CD4-positive, alpha-beta memory T cell (primary cell): ENCODE measurements around the gene PPA2. TPM values are rescaled to one million over a fixed set of nuclear protein-coding genes. Genes with fewer than 3 reads are reported as not detected.

Experiments used
- CTCF ChIA-PET: fragments of 350-600 bp; sonication (Branson Sonifier 250); formaldehyde crosslinking; loops from one replicate; lab custom pipeline; 2021; ENCODE audit warnings: inconsistent platforms; ENCODE audit not compliant: partially characterized antibody; lab: Charles Lee
- POLR2A ChIA-PET: fragments of 350-600 bp; sonication (Branson Sonifier 250); formaldehyde crosslinking; loops from one replicate; lab custom pipeline; 2021; ENCODE audit not compliant: partially characterized antibody; lab: Charles Lee
- DNase-seq, 5 donors: peaks; one replicate each; pipeline versions ENCODE4 v3.0.0 to v3.0.0-alpha.2; 2020 to 2022; ENCODE audit warnings: mixed read lengths in 1 of 5
- H3K27ac ChIP-seq: one replicate; pipeline ENCODE4 v1.7.0; 2013; ENCODE audit warnings: low read depth, low read length
- H3K27me3 ChIP-seq: 2 replicates; pipeline ENCODE4 v1.7.0; 2013; ENCODE audit warnings: mild to moderate bottlenecking, low read length, moderate library complexity; ENCODE audit not compliant: insufficient read depth
- H3K36me3 ChIP-seq: 2 replicates; pipeline ENCODE4 v1.7.0; 2013; ENCODE audit warnings: mild to moderate bottlenecking, low read length, moderate library complexity; ENCODE audit not compliant: insufficient read depth
- H3K4me1 ChIP-seq: 2 replicates; pipeline ENCODE4 v1.7.0; 2013; ENCODE audit warnings: mild to moderate bottlenecking, low read length, moderate library complexity; ENCODE audit not compliant: insufficient read depth
- H3K4me3 ChIP-seq, 2 donors: one replicate each; pipeline ENCODE4 v1.7.0; 2013; ENCODE audit warnings: low read length in 2 of 2, mild to moderate bottlenecking in 1 of 2
- H3K9me3 ChIP-seq, 2 donors: one replicate each; pipeline ENCODE4 v1.7.0; 2013; ENCODE audit warnings: low read length in 2 of 2, control low read depth in 1 of 2; ENCODE audit not compliant: control insufficient read depth in 1 of 2
- H3K27ac Mint-ChIP-seq, 7 donors: one replicate each; pipeline ENCODE4 v1.8.0; 2020 to 2021; ENCODE audit warnings: mixed read lengths in 7 of 7, mild to moderate bottlenecking in 6 of 7, inconsistent platforms in 3 of 7, moderate library complexity in 3 of 7
- H3K27me3 Mint-ChIP-seq, 2 donors: one replicate each; pipeline ENCODE4 v1.8.0; 2020 to 2021; ENCODE audit warnings: mixed read lengths in 2 of 2
- H3K36me3 Mint-ChIP-seq, 2 donors: one replicate each; pipeline ENCODE4 v1.8.0; 2020 to 2021; ENCODE audit warnings: mixed read lengths in 2 of 2, inconsistent platforms in 1 of 2, mild to moderate bottlenecking in 1 of 2
- H3K4me1 Mint-ChIP-seq, 4 donors: one replicate each; pipeline ENCODE4 v1.8.0; 2020 to 2021; ENCODE audit warnings: mixed read lengths in 4 of 4, mild to moderate bottlenecking in 1 of 4
- H3K4me3 Mint-ChIP-seq, 8 donors: one replicate each; pipeline ENCODE4 v1.8.0; 2020 to 2021; ENCODE audit warnings: mixed read lengths in 8 of 8, mild to moderate bottlenecking in 7 of 8, moderate library complexity in 6 of 8, inconsistent platforms in 3 of 8
- H3K9me3 Mint-ChIP-seq, 8 donors: one replicate each; pipeline ENCODE4 v1.8.0; 2020 to 2021; ENCODE audit warnings: mixed read lengths in 8 of 8, mild to moderate bottlenecking in 5 of 8, inconsistent platforms in 3 of 8, moderate library complexity in 1 of 8
- intact Hi-C: fragments of 100-400 bp; cut with micrococcal nuclease; formaldehyde crosslinking; loops from one replicate; pipeline ENCODE4 v1.15.1; 2023
- polyA plus RNA-seq, 2 donors: library from polyadenylated mRNA; unstranded; fragments of 300-500 nt; fragmentation: Illumina TruSeq; gene quantifications; one replicate each; pipeline ENCODE4 v1.2.3, GENCODE V29; 2021
- total RNA-seq, 2 experiments: library from RNA; stranded (reverse); gene quantifications; one replicate each; pipeline ENCODE4 v1.2.3, GENCODE V29; 2021

Gene PPA2
- total and polyA plus RNA-seq, 4 experiments from 2014 or later: 56.3 to 160 (median 94.4) TPM

DNA sequence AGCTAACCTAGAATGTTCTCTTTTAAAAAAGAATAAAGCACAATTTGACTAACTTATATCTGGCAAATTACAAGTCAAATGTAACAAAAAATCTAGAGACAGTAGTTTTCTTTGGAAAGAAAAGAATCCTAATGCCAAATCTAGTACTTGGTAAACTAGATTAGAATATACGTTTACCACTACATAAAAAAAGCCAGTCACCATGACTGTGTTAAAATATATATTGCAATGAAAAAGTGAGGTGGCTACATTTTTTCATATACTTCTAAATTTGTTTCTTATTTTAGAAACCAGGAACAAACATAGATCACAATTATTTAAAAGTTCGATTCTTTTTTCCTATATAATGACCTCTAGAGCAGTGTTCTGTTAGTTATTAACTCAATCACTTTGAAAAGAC, 29.6 kb upstream of the PPA2 start:
- Histone ChIP-seq H3K4me1 (no peaks in the 10 kb centered on the region), H3K4me3 (no peak overlapping the region), H3K27me3 (no peaks in the 10 kb centered on the region), H3K36me3 (no peaks in the 10 kb centered on the region), H3K9me3 (no peaks in the 10 kb centered on the region), H3K27ac (no peak overlapping the region)
- Mint-ChIP-seq H3K4me1 (no peaks in the 10 kb centered on the region), H3K36me3 (no peaks in the 10 kb centered on the region), H3K9me3 (no peaks in the 10 kb centered on the region), H3K4me3 (no peak overlapping the region), H3K27ac (no peak overlapping the region), H3K27me3 (peaks cover 0 to 1% of the 10 kb centered on the region in 2 donors)
- DNase-seq: no peak
- POLR2A ChIA-PET: no interaction called here
- CTCF ChIA-PET: interaction anchor here (0.8 kb wide), 1 partner anchor 29 kb away, joined by 3 read pairs; the partner anchor contains the start of gene PPA2
- intact Hi-C loops: no loop called here

DNA sequence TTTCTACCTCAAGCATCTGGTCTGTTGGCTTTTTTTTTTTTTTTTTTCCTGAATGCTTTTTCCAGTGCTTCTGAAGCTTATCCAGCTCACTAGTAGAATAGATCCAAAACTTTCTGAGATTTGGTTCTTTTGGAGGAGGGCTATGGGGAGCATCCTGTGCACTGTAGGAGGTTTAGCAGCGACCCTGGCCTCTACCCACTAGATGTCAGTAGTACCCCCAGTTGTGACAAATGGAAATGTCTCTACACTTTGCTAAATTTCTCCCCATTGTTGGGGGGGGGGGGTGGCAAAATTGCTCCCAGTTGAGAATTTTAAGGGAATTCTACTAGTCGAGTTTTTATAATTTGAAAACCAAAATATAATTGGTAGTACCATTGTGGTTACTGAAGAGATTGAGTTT, 23.0 kb upstream of the PPA2 start:
- H3K4me3 Mint-ChIP-seq: no peak overlapping the region
- no peaks in the 10 kb centered on the region for H3K9me3 ChIP-seq
- H3K27me3 ChIP-seq: peaks cover 3% of the 10 kb centered on the region
- peaks cover 14 to 19% of the 10 kb centered on the region in 2 donors for H3K27me3 Mint-ChIP-seq
- no peak overlapping the region for H3K4me3 ChIP-seq
- POLR2A ChIA-PET: no interaction called here
- H3K36me3 ChIP-seq: no peaks in the 10 kb centered on the region
- no peaks in the 10 kb centered on the region for H3K4me1 Mint-ChIP-seq
- no peaks in the 10 kb centered on the region for H3K4me1 ChIP-seq
- no peak overlapping the region for H3K27ac ChIP-seq
- no peak for DNase-seq
- H3K36me3 Mint-ChIP-seq: no peaks in the 10 kb centered on the region
- CTCF ChIA-PET: no interaction called here
- H3K27ac Mint-ChIP-seq: no peak overlapping the region
- peaks cover 0 to 10% (median 0%) of the 10 kb centered on the region in 8 donors for H3K9me3 Mint-ChIP-seq
- intact Hi-C loops: no loop called here

DNA sequence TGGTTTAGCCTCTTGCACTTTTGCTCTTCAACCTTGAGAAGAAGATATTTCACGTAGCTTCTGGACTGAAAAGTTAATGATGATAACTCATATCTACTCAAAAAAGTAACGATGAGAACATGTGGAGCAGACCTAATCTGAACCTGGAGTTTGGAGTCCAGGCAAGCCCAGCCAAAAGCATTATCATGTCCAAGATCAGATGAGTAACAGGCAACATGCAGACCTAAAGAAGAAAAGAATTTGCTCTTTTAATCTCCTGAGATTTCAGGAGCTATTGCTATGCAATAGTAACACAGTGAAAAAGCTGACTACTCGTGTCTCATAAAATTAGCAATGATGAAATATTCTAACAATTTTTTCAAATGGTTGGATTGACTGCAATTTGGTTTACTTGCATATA, 21.8 kb upstream of the PPA2 start:
- Mint-ChIP-seq H3K9me3 (peaks cover 0 to 10% (median 0%) of the 10 kb centered on the region in 8 donors), H3K36me3 (no peaks in the 10 kb centered on the region), H3K27me3 (peaks cover 14 to 19% of the 10 kb centered on the region in 2 donors), H3K27ac (no peak overlapping the region), H3K4me1 (no peaks in the 10 kb centered on the region), H3K4me3 (no peak overlapping the region)
- Histone ChIP-seq H3K27ac (no peak overlapping the region), H3K36me3 (no peaks in the 10 kb centered on the region), H3K9me3 (no peaks in the 10 kb centered on the region), H3K4me1 (no peaks in the 10 kb centered on the region), H3K4me3 (no peak overlapping the region), H3K27me3 (peaks cover 3% of the 10 kb centered on the region)
- CTCF ChIA-PET: no interaction called here
- no peak for DNase-seq
- POLR2A ChIA-PET: no interaction called here
- intact Hi-C loops: no loop called here

DNA sequence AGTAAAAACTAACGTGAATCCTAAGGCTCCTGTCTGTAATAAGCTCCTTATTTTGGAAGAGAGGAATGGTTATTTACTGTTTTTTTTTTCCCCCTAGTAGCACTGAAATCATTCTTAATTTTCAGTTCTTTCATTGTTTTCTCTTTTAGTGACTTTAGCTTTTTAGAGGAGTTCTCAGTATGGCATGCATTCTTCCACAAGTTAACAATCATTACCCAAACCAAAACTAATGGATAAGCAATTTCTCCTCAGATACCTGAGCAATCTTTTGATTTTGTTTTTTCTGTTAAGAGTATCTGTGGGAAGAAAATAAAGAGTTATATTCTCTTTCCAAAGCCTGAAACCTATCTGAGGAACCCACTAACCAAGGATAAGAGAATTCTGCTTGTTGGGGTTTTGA, 16.7 kb upstream of the PPA2 start:
- Histone ChIP-seq H3K27ac (no peak overlapping the region), H3K4me3 (no peak overlapping the region), H3K9me3 (no peaks in the 10 kb centered on the region), H3K4me1 (no peaks in the 10 kb centered on the region), H3K36me3 (no peaks in the 10 kb centered on the region), H3K27me3 (peaks cover 2% of the 10 kb centered on the region)
- peaks cover 0 to 21% (median 14%) of the 10 kb centered on the region in 8 donors for H3K9me3 Mint-ChIP-seq
- no peak overlapping the region for H3K4me3 Mint-ChIP-seq
- H3K36me3 Mint-ChIP-seq: no peaks in the 10 kb centered on the region
- no peaks in the 10 kb centered on the region for H3K4me1 Mint-ChIP-seq
- DNase-seq: no peak
- H3K27me3 Mint-ChIP-seq: peaks cover 15 to 29% of the 10 kb centered on the region in 2 donors
- intact Hi-C loops: no loop called here
- H3K27ac Mint-ChIP-seq: peak overlapping the region in 1 of 7 donors; percentile 16
- POLR2A ChIA-PET: no interaction called here
- CTCF ChIA-PET: interaction anchor here (1.0 kb wide), 1 partner anchor 17 kb away, joined by 3 read pairs; the partner anchor contains the start of gene PPA2

DNA sequence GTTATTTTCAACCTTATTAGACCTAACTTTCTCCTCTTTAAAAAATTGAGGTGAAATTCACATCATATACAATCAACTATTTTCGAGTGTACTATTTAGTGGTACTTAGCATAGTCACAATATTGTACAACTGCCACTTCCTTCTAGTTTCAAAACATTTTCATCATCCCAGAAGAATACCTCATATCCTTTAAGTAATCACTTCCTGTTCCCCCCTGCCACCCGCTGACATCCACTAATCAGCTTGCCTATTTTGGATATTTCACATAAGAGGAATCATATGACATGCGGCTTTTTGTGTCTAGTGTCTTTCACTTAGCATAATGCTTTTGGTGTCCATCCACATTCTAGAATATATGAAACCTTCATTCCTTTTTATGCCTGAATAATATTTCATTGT, 10.0 kb upstream of the PPA2 start:
- ChIA-PET CTCF (interaction anchor here (2.9 kb wide), 1 partner anchor 10 kb away, joined by 27 read pairs; the partner anchor contains the start of gene PPA2), POLR2A (no interaction called here)
- H3K4me1 ChIP-seq: no peaks in the 10 kb centered on the region
- no peaks in the 10 kb centered on the region for H3K27me3 ChIP-seq
- Mint-ChIP-seq H3K4me1 (no peaks in the 10 kb centered on the region), H3K4me3 (no peak overlapping the region), H3K36me3 (no peaks in the 10 kb centered on the region), H3K27ac (no peak overlapping the region), H3K9me3 (peaks cover 0 to 10% (median 6%) of the 10 kb centered on the region in 8 donors), H3K27me3 (peaks cover 8 to 12% of the 10 kb centered on the region in 2 donors)
- no peaks in the 10 kb centered on the region for H3K9me3 ChIP-seq
- intact Hi-C loops: no loop called here
- no peak overlapping the region for H3K27ac ChIP-seq
- no peak overlapping the region for H3K4me3 ChIP-seq
- no peaks in the 10 kb centered on the region for H3K36me3 ChIP-seq
- no peak for DNase-seq

- Mint-ChIP-seq H3K27ac (peak overlapping the region; percentile 92 to 99 (median 98)), H3K4me1 (peaks cover 23 to 50% (median 37%) of the 10 kb centered on the region in 4 donors), H3K9me3 (peaks cover 0 to 2% (median 0%) of the 10 kb centered on the region in 8 donors), H3K36me3 (peaks cover 0 to 14% of the 10 kb centered on the region in 2 donors), H3K4me3 (peak overlapping the region; percentile 88 to 99 (median 99)), H3K27me3 (peaks cover 0 to 3% of the 10 kb centered on the region in 2 donors)
- Histone ChIP-seq H3K27ac (peak overlapping the region; percentile 97), H3K27me3 (no peaks in the 10 kb centered on the region), H3K36me3 (no peaks in the 10 kb centered on the region), H3K4me1 (peaks cover 35% of the 10 kb centered on the region), H3K4me3 (peak overlapping the region in 1 of 2 donors; percentile 84), H3K9me3 (no peaks in the 10 kb centered on the region)
- peak in 1 of 5 donors; percentile 86 for DNase-seq
- ChIA-PET POLR2A (interaction anchor here (0.6 to 2.2 kb wide), 12 partner anchors 10 to 842 kb away, joined by 3 to 28 read pairs (median 4); partner anchors contain the start of genes GSTCD, INTS12, TBCK and TET2), CTCF (interaction anchor here (0.7 to 3.5 kb wide), 44 partner anchors 8 to 611 kb away, joined by 3 to 55 read pairs (median 3); partner anchors contain the start of gene TET2)
- intact Hi-C loops: loop anchor here (10.0 kb wide), 2 partner anchors 841 to 979 kb away; partner anchors contain the start of genes AIMP1, CXXC4 and TBCK
Measured at GRCh38 chr4:105474099-105474518, 247 bp upstream of the PPA2 start.

- Histone ChIP-seq H3K4me3 (peak overlapping the region; percentile 72 to 84), H3K4me1 (peaks cover 35% of the 10 kb centered on the region), H3K36me3 (no peaks in the 10 kb centered on the region), H3K27ac (peak overlapping the region; percentile 97), H3K9me3 (no peaks in the 10 kb centered on the region), H3K27me3 (no peaks in the 10 kb centered on the region)
- no peak for DNase-seq
- ChIA-PET POLR2A (interaction anchor here (1.1 to 2.2 kb wide), 7 partner anchors 9 to 542 kb away, joined by 3 to 28 read pairs (median 7); partner anchors contain the start of genes GSTCD, INTS12 and TET2), CTCF (interaction anchor here (0.9 to 3.5 kb wide), 20 partner anchors 10 to 819 kb away, joined by 3 to 55 read pairs (median 6); partner anchors contain the start of gene TET2)
- Mint-ChIP-seq H3K27me3 (peaks cover 0 to 3% of the 10 kb centered on the region in 2 donors), H3K9me3 (peaks cover 0 to 2% (median 0%) of the 10 kb centered on the region in 8 donors), H3K4me3 (peak overlapping the region; percentile 97 to 99 (median 99)), H3K27ac (peak overlapping the region; percentile 98 to 99 (median 99)), H3K4me1 (peaks cover 30 to 62% (median 46%) of the 10 kb centered on the region in 4 donors), H3K36me3 (peaks cover 0 to 18% of the 10 kb centered on the region in 2 donors)
- intact Hi-C loops: loop anchor here (1.0 to 10.0 kb wide), 3 partner anchors 235 to 978 kb away; partner anchors contain the start of genes AIMP1, CXXC4, GSTCD and INTS12
Measured at GRCh38 chr4:105472871-105473323, 965 bp downstream of the PPA2 start.
